Measurements from ENCODE around the gene MMP14. TPM values are rescaled to one million over a fixed set of nuclear protein-coding genes. Genes with fewer than 3 reads are reported as not detected.
"Not testable (repeated sequence)": the region's sequence is repeated elsewhere in the genome, so short reads cannot be mapped to it uniquely, and the experiment has no call there.

MMP14 gene
- total and polyA plus RNA-seq, 2 of the 13 experiments (the other 11 are each of a cell fraction or from before 2014, with no cell fraction given): 5.2 to 9.8 TPM

- no peak for DNase-seq (ENCODE audit: low spot score)
Measured at GRCh38 chr14:22856428-22856827, 20.0 kb downstream of the MMP14 start.

GRCh38 chr14:22860377-22860776 lies 24.0 kb downstream of the MMP14 start:
- H3K27me3 ChIP-seq (ENCODE audit: control insufficient read depth in 1 of 2, insufficient read depth in 2 of 2, low read length in 2 of 2): not testable (repeated sequence)

More at GRCh38 chr14:22856428-22856827, 20.0 kb downstream of the MMP14 start:
- Histone ChIP-seq H3K27ac (ENCODE audit: extremely low read length, insufficient read depth, low read length) (no peak overlapping the region), H3K9me3 (ENCODE audit: low read length) (no peaks in the 10 kb centered on the region), H3K9ac (ENCODE audit: insufficient read depth, low read depth, low read length) (no peak overlapping the region), H3K79me2 (ENCODE audit: insufficient read depth, low read length) (no peaks in the 10 kb centered on the region), H4K20me1 (ENCODE audit: insufficient read depth, low read length) (no peaks in the 10 kb centered on the region), H3K4me3 (replicated peaks in 1 of 3; ENCODE audit: insufficient read depth in 1 of 3, low read depth in 2 of 3, low read length in 3 of 3) (no peak overlapping the region), H3K4me1 (ENCODE audit: insufficient read depth, low read length) (peaks cover 42% of the 10 kb centered on the region), H3K36me3 (replicated peaks in 1 of 2; ENCODE audit: control insufficient read depth in 1 of 2, insufficient read depth in 2 of 2, low read length in 2 of 2) (no peaks in the 10 kb centered on the region), H2AFZ (ENCODE audit: low read length) (no peak overlapping the region), H3K27me3 (ENCODE audit: control insufficient read depth in 1 of 2, insufficient read depth in 2 of 2, low read length in 2 of 2) (peaks cover under 1 to 4% of the 10 kb centered on the region in 2 experiments; a peak in 2 of 5 replicates), H3K4me2 (ENCODE audit: low read depth, low read length) (no peak overlapping the region)
- WGBS (ENCODE audit: low lambda C conversion rate): 79% methylated on average over 5 of the region's 5 CpGs
- TF ChIP-seq ZNF7 (CRISPR knock-in tag; IDR thresholded peaks at IDR 0.05) (no peak), MNT (IDR thresholded peaks at IDR 0.05) (no peak), SPEN (CRISPR knock-in tag; IDR thresholded peaks at IDR 0.05; ENCODE audit: low read depth) (0 out of 2 replicates have a peak, but pooled peaks have one; percentile 30)
- no peak for ATAC-seq
- intact Hi-C loops (cut with micrococcal nuclease; ENCODE audit: unreplicated experiment): no loop called here
- no TSS peak for BruUV-seq (replicated peaks)
- FAIRE-seq: no peak
- in situ Hi-C loops (cut with HindIII; ENCODE audit: extremely low pct_ligation_motif_present, low pct_unique_long_range_greater_than_20kb): loop anchor here (10.0 kb wide), 1 partner anchor 82 kb away; no protein-coding TSS in a partner anchor
- ChIA-PET CTCF (ENCODE audit: low intra/inter-chr PET ratio, low total read pairs) (no interaction called here), POLR2A (interaction anchor here (2.5 kb wide), 1 partner anchor 26 kb away, joined by 11 read pairs; the partner anchor contains the start of gene MRPL52)

More at GRCh38 chr14:22860377-22860776, 24.0 kb downstream of the MMP14 start:
- DNase-seq (ENCODE audit: low spot score); CTCF ChIA-PET (ENCODE audit: low intra/inter-chr PET ratio, low total read pairs); BruUV-seq (replicated peaks); in situ Hi-C loops (cut with HindIII; ENCODE audit: extremely low pct_ligation_motif_present, low pct_unique_long_range_greater_than_20kb); H3K9me3 ChIP-seq (ENCODE audit: low read length); H3K9ac ChIP-seq (ENCODE audit: insufficient read depth, low read depth, low read length); intact Hi-C loops (cut with micrococcal nuclease; ENCODE audit: unreplicated experiment); H3K27ac ChIP-seq (ENCODE audit: extremely low read length, insufficient read depth, low read length); H3K79me2 ChIP-seq (ENCODE audit: insufficient read depth, low read length); H3K4me3 ChIP-seq (replicated peaks in 1 of 3; ENCODE audit: insufficient read depth in 1 of 3, low read depth in 2 of 3, low read length in 3 of 3); ATAC-seq; H3K36me3 ChIP-seq (replicated peaks in 1 of 2; ENCODE audit: control insufficient read depth in 1 of 2, insufficient read depth in 2 of 2, low read length in 2 of 2); H2AFZ ChIP-seq (ENCODE audit: low read length); H4K20me1 ChIP-seq (ENCODE audit: insufficient read depth, low read length); H3K4me2 ChIP-seq (ENCODE audit: low read depth, low read length); FAIRE-seq: not testable (repeated sequence)
- peaks cover 29% of the 10 kb centered on the region for H3K4me1 ChIP-seq (ENCODE audit: insufficient read depth, low read length)
- POLR2A ChIA-PET: interaction anchor here (0.7 to 3.8 kb wide), 4 partner anchors 11 to 94 kb away, joined by 3 to 14 read pairs (median 3); partner anchors contain the start of genes LRP10 and OXA1L
- TF ChIP-seq PHF21A (CRISPR knock-in tag; IDR thresholded peaks at IDR 0.05) (0 out of 2 replicates have a peak, but pooled peaks have one; percentile 26), ZNF737 (CRISPR knock-in tag; IDR thresholded peaks at IDR 0.05; ENCODE audit: borderline replicate concordance) (0 out of 2 replicates have a peak, but pooled peaks have one; percentile 60), ZNF263 (CRISPR knock-in tag; IDR thresholded peaks at IDR 0.05) (0 out of 2 replicates have a peak, but pooled peaks have one; percentile 18), ZNF850 (CRISPR knock-in tag; conservative IDR thresholded peaks at IDR 0.05) (0 out of 2 replicates have a peak, but pooled peaks have one; percentile 23)
- 2% methylated on average over 3 of the region's 3 CpGs for WGBS (ENCODE audit: low lambda C conversion rate)
